ENCODE results near the gene SASH1.

SASH1 gene

DNA sequence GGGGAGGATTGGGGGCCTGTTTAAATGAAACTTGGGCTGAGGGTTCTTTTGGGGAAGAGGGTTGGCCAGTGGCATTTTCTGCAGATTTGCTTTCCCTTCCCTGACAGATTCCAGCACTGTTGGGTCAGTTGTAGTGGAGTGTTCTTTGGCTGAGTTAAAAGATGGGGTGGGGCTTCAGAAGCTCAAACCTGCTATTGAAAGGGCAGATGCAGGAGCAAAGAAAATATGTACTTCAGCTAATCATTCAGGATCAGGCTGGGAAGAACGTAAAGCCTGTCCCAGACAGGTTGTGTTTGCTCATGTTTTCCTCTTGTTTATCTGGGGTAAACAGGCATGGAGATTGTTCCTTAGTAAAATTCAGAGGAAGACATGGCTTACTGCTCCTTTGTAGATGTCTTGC, 2.5 kb downstream of the SASH1 start:
- no peak for DNase-seq (ENCODE audit: extremely low spot score)
- TF ChIP-seq ARNT (IDR thresholded peaks at IDR 0.05) = no peak
- no peak for TF ChIP-seq ZNF384 (IDR thresholded peaks at IDR 0.05)
- TF ChIP-seq, protein P1, sequence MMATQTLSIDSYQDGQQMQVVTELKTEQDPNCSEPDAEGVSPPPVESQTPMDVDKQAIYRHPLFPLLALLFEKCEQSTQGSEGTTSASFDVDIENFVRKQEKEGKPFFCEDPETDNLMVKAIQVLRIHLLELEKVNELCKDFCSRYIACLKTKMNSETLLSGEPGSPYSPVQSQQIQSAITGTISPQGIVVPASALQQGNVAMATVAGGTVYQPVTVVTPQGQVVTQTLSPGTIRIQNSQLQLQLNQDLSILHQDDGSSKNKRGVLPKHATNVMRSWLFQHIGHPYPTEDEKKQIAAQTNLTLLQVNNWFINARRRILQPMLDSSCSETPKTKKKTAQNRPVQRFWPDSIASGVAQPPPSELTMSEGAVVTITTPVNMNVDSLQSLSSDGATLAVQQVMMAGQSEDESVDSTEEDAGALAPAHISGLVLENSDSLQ (IDR thresholded peaks at IDR 0.05) = no peak
- TF ChIP-seq FOXK2 (IDR thresholded peaks at IDR 0.05) = no peak
- no peak for TF ChIP-seq BHLHE40 (IDR thresholded peaks at IDR 0.05; ENCODE audit: borderline replicate concordance)
- no peak for TF ChIP-seq CTBP1 (IDR thresholded peaks at IDR 0.05; ENCODE audit: borderline replicate concordance)
- TF ChIP-seq TARDBP (IDR thresholded peaks at IDR 0.05) = no peak
- TF ChIP-seq HDGF (IDR thresholded peaks at IDR 0.05; ENCODE audit: borderline replicate concordance) = no peak
- TF ChIP-seq LEF1 (IDR thresholded peaks at IDR 0.05; ENCODE audit: borderline replicate concordance) = no peak
- no peak for TF ChIP-seq ELF4 (IDR thresholded peaks at IDR 0.05)
- no peak for TF ChIP-seq NFRKB (IDR thresholded peaks at IDR 0.05)
- POLR2A ChIA-PET = interaction anchor here (1.1 kb wide), 1 partner anchor 376 kb away, joined by 3 read pairs; no protein-coding TSS in a partner anchor
- CTCF ChIA-PET = no interaction called here

DNA sequence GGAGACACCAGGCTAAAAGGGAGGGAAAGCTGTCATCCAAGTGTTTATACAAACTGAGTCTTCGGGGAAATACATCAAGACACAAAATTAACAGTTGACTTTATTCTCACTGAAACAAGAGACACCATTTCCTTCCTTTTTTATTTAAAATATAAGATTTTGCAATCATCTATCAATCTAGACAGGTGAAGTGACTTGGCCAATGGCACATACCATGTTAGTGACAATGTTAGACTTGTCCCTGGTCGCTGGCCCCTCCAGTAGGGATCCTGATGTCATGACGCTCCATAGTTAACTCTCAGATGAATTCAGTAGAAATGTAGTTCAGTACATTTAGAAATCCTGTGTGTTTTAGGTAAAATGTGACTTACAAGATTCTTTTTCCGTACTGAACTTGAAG, 2.9 kb downstream of the SASH1 start:
- no peak for DNase-seq (ENCODE audit: extremely low spot score)
- TF ChIP-seq ZNF384 (IDR thresholded peaks at IDR 0.05) (no peak), NFRKB (IDR thresholded peaks at IDR 0.05) (no peak), FOXM1 (IDR thresholded peaks at IDR 0.05; ENCODE audit: borderline replicate concordance) (no peak), FOXA1 (IDR thresholded peaks at IDR 0.05) (no peak), BHLHE40 (IDR thresholded peaks at IDR 0.05; ENCODE audit: borderline replicate concordance) (no peak), HDGF (IDR thresholded peaks at IDR 0.05; ENCODE audit: borderline replicate concordance) (no peak), LEF1 (IDR thresholded peaks at IDR 0.05; ENCODE audit: borderline replicate concordance) (no peak), ARNT (IDR thresholded peaks at IDR 0.05) (no peak)
- CTCF ChIA-PET = no interaction called here
- POLR2A ChIA-PET = interaction anchor here (1.1 kb wide), 1 partner anchor 376 kb away, joined by 3 read pairs; no protein-coding TSS in a partner anchor

DNA sequence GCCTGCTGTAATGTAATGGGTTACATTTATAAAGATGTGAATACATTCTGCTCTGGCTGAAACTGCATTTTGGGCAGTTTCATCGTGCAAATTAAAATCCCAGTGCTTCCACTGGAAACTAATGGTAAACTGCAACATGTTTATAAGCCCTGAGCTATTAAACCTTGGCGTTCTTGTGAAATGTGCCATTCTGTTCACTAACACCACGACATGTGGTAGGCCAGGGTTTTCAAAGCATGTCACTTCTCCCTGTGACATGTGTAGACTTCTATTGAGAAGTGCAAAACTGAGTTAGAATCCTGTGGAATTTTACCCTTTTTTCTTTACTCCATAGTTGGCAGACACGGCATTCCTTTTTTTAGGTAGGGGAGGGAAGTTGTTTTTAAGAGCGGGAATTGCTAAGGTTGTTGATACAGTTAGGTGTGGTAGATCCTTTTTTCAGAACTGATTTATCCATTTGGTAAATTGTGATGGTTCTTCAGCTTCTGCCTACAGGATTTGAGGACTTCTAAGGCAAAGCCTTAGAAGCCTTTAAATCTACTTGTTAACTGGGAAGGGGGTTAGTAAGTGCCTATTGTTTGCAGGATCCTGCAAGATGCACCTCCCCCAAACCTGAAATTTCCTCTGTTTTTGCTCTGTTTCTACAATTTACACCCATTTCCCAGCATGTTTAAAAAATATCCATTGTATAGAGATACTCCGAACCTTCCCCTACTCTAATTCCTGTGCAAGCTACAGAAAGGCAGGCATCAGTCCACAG, 4.2 kb downstream of the SASH1 start:
- TF ChIP-seq L3MBTL2 (conservative IDR thresholded peaks at IDR 0.05) (0 out of 2 replicates have a peak, but pooled peaks have one; percentile 18), FOXA1 (IDR thresholded peaks at IDR 0.05) (no peak), TARDBP (IDR thresholded peaks at IDR 0.05) (no peak), ARNT (IDR thresholded peaks at IDR 0.05) (no peak)
- ChIA-PET POLR2A (no interaction called here), CTCF (no interaction called here)
- no peak for DNase-seq (ENCODE audit: extremely low spot score)

DNA sequence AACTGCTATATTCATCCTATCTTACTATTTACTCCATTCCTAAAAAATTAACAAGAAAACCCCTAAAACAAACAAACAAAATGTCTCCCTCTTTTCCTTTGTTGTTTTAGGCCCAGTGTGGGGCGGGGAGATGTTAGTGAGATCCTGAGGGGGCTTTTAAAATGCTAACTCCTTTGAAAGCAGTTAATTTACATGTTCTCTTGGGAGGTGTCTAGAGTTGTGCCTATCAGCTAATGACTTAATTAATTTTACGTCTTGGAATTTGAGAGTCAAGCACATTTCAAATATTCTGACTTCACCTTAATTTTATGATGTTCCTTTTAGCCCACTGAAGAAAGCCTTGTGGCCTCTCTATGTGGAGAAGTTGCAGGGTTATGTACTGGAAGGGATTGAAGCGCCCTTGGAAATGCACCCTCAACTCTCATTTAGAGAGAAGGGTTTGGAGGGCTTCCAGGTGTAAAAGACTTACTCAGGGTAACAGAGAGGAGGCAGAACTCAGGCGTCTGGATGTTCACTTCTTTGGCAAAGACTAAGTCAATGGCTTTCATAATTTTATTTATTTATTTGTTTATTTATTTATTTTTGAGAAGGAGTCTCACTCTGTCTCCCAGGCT, 4.9 kb downstream of the SASH1 start:
- TF ChIP-seq, protein P1 (IDR thresholded peaks at IDR 0.05) = no peak
- TF ChIP-seq TARDBP (IDR thresholded peaks at IDR 0.05) (no peak), L3MBTL2 (conservative IDR thresholded peaks at IDR 0.05) (no peak), SUZ12 (IDR thresholded peaks at IDR 0.05) (no peak), FOXA1 (IDR thresholded peaks at IDR 0.05) (no peak), BHLHE40 (IDR thresholded peaks at IDR 0.05; ENCODE audit: borderline replicate concordance) (no peak), CTBP1 (IDR thresholded peaks at IDR 0.05; ENCODE audit: borderline replicate concordance) (no peak), ELF4 (IDR thresholded peaks at IDR 0.05) (no peak), FOXK2 (IDR thresholded peaks at IDR 0.05) (no peak), ZNF384 (IDR thresholded peaks at IDR 0.05) (no peak), FOXM1 (IDR thresholded peaks at IDR 0.05; ENCODE audit: borderline replicate concordance) (no peak), NFRKB (IDR thresholded peaks at IDR 0.05) (no peak), ARNT (IDR thresholded peaks at IDR 0.05) (no peak), HDGF (IDR thresholded peaks at IDR 0.05; ENCODE audit: borderline replicate concordance) (no peak), LEF1 (IDR thresholded peaks at IDR 0.05; ENCODE audit: borderline replicate concordance) (no peak), SP1 (IDR thresholded peaks at IDR 0.05) (no peak)
- POLR2A ChIA-PET = no interaction called here
- no peak for DNase-seq (ENCODE audit: extremely low spot score)
- CTCF ChIA-PET = no interaction called here

DNA sequence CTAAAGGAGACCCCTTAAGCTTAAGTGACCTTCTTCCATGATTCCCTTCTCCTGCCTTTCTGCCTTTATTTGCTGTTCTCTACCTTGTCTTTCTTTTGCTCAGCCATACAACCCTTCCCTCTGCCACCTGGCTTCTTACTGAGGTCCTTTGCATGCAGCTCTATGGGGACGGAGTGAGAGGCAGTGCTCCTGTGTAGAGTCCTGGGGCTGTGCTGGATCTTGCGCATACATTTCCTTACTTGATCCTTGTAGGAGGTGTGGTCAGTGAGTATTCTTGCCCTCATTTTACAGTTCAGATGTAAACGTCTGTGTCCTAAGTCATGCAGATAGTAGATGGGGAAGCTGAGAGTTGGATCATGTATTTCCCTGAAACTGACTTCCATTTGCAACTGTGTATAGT, 5.7 kb downstream of the SASH1 start:
- no peak for TF ChIP-seq HDGF (IDR thresholded peaks at IDR 0.05; ENCODE audit: borderline replicate concordance)
- no peak for TF ChIP-seq L3MBTL2 (conservative IDR thresholded peaks at IDR 0.05)
- TF ChIP-seq SUZ12 (IDR thresholded peaks at IDR 0.05) = no peak
- no peak for TF ChIP-seq TARDBP (IDR thresholded peaks at IDR 0.05)
- TF ChIP-seq LEF1 (IDR thresholded peaks at IDR 0.05; ENCODE audit: borderline replicate concordance) = no peak
- TF ChIP-seq FOXA1 (IDR thresholded peaks at IDR 0.05) = no peak
- TF ChIP-seq ZNF384 (IDR thresholded peaks at IDR 0.05) = no peak
- no peak for TF ChIP-seq FOXM1 (IDR thresholded peaks at IDR 0.05; ENCODE audit: borderline replicate concordance)
- POLR2A ChIA-PET = no interaction called here
- CTCF ChIA-PET = no interaction called here
- DNase-seq (ENCODE audit: extremely low spot score) = no peak

DNA sequence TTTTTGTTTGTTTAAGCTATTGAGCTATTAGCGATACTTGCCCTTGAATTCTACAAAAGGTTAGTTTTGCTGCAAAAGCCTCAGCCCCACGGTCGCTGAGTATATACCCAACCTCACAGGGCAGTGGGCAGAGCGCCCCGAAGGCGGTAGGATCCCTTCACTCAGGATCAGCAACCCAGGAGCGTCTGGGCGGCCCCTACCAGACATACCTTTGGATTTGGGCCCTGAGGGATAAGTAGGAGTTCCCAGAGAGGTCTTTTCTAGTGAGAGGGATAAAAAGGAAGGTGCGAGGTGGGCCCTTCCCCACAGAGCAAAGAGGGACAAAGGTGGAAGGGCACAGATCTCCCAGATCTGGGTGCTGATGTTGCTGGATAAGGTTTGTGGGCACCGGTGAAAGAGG, 6.1 kb downstream of the SASH1 start:
- no peak for TF ChIP-seq LEF1 (IDR thresholded peaks at IDR 0.05; ENCODE audit: borderline replicate concordance)
- TF ChIP-seq ELF4 (IDR thresholded peaks at IDR 0.05) = no peak
- TF ChIP-seq ARNT (IDR thresholded peaks at IDR 0.05) = no peak
- TF ChIP-seq FOXK2 (IDR thresholded peaks at IDR 0.05) = no peak
- TF ChIP-seq CTBP1 (IDR thresholded peaks at IDR 0.05; ENCODE audit: borderline replicate concordance) = no peak
- no peak for TF ChIP-seq L3MBTL2 (conservative IDR thresholded peaks at IDR 0.05)
- no peak for TF ChIP-seq FOXM1 (IDR thresholded peaks at IDR 0.05; ENCODE audit: borderline replicate concordance)
- TF ChIP-seq TARDBP (IDR thresholded peaks at IDR 0.05) = no peak
- TF ChIP-seq SP1 (IDR thresholded peaks at IDR 0.05) = no peak
- TF ChIP-seq SUZ12 (IDR thresholded peaks at IDR 0.05) = no peak
- no peak for DNase-seq (ENCODE audit: extremely low spot score)
- CTCF ChIA-PET = no interaction called here
- POLR2A ChIA-PET = no interaction called here
